HL-60 (cell line): ENCODE results near the gene RBM15B.
A peak's percentile ranks its signal among the peaks of the same experiment; 100 is the strongest.

Source experiments
- DNase-seq, 2 experiments: peaks; one replicate each; pipeline ENCODE4 v3.0.0-alpha.2; 2010 to 2020; ENCODE audit warnings: low read depth in 1 of 2, low spot score in 1 of 2
- H3K27ac ChIP-seq: fragments of 250-450 bp; sonication (Bioruptor Pico); replicated peaks from 2 replicates; pipeline ENCODE4 v1.5.1; 2020; ENCODE audit warnings: mild to moderate bottlenecking, moderate library complexity
- H3K27me3 ChIP-seq: fragments of 250-450 bp; sonication (Bioruptor Pico); 2 replicates; pipeline ENCODE4 v1.5.1; 2021; ENCODE audit warnings: mild to moderate bottlenecking, moderate library complexity; ENCODE audit not compliant: insufficient read depth, poor library complexity, severe bottlenecking
- H3K4me3 ChIP-seq: replicated peaks from 2 replicates; pipeline ENCODE4 v1.5.1; 2011; ENCODE audit warnings: mild to moderate bottlenecking, control low read depth, low read length; ENCODE audit not compliant: insufficient read depth
- GABPA ChIP-seq: IDR thresholded peaks from 2 replicates; pipeline ENCODE4 v1.6.1; 2012; ENCODE audit warnings: low read depth
- POLR2AphosphoS5 ChIP-seq: IDR thresholded peaks from 2 replicates; pipeline ENCODE4 v1.6.1; 2012; ENCODE audit warnings: low read depth
- SPI1 ChIP-seq: IDR thresholded peaks from 2 replicates; pipeline ENCODE4 v1.6.1; 2012; ENCODE audit warnings: low read depth, mild to moderate bottlenecking, borderline replicate concordance
- TF ChIP-seq, protein P1 (sequence below): IDR thresholded peaks from 2 replicates; pipeline ENCODE4 v1.6.1; 2012; ENCODE audit warnings: low read depth; ENCODE audit not compliant: insufficient replicate concordance
- TF ChIP-seq, protein P2 (sequence below): IDR thresholded peaks from one replicate; pipeline ENCODE4 v1.5.1; 2011; ENCODE audit warnings: low read length, control low read depth, inconsistent platforms; ENCODE audit not compliant: insufficient read depth

The RBM15B gene

DNA sequence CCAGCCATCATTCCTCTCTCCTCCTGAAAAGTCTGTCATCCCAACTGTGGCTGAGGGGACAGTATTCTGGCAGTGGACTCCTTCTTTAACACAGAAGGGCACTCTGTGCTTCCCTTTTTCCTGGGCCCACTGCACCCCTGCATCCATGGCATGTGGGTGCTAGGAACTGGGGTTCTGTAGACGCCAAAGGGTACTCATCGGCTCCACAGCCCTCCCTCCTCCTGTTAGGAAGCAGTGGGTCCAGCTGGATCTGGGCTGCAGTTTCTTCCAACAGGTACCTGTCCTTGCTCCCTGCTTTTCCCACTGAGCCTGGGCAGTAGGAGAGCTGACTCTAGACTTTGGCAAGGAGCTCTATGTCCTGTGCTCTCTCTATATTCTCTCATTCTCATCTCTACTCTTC is 12.4 kb upstream of the RBM15B start:
- Histone ChIP-seq H3K27ac (no peak overlapping the region), H3K4me3 (no peak overlapping the region), H3K27me3 (no peaks in the 10 kb centered on the region)
- TF ChIP-seq SPI1 (no peak), GABPA (no peak), POLR2AphosphoS5 (no peak)
- TF ChIP-seq, protein P1, sequence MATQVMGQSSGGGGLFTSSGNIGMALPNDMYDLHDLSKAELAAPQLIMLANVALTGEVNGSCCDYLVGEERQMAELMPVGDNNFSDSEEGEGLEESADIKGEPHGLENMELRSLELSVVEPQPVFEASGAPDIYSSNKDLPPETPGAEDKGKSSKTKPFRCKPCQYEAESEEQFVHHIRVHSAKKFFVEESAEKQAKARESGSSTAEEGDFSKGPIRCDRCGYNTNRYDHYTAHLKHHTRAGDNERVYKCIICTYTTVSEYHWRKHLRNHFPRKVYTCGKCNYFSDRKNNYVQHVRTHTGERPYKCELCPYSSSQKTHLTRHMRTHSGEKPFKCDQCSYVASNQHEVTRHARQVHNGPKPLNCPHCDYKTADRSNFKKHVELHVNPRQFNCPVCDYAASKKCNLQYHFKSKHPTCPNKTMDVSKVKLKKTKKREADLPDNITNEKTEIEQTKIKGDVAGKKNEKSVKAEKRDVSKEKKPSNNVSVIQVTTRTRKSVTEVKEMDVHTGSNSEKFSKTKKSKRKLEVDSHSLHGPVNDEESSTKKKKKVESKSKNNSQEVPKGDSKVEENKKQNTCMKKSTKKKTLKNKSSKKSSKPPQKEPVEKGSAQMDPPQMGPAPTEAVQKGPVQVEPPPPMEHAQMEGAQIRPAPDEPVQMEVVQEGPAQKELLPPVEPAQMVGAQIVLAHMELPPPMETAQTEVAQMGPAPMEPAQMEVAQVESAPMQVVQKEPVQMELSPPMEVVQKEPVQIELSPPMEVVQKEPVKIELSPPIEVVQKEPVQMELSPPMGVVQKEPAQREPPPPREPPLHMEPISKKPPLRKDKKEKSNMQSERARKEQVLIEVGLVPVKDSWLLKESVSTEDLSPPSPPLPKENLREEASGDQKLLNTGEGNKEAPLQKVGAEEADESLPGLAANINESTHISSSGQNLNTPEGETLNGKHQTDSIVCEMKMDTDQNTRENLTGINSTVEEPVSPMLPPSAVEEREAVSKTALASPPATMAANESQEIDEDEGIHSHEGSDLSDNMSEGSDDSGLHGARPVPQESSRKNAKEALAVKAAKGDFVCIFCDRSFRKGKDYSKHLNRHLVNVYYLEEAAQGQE, result no peak
- TF ChIP-seq, protein P2, sequence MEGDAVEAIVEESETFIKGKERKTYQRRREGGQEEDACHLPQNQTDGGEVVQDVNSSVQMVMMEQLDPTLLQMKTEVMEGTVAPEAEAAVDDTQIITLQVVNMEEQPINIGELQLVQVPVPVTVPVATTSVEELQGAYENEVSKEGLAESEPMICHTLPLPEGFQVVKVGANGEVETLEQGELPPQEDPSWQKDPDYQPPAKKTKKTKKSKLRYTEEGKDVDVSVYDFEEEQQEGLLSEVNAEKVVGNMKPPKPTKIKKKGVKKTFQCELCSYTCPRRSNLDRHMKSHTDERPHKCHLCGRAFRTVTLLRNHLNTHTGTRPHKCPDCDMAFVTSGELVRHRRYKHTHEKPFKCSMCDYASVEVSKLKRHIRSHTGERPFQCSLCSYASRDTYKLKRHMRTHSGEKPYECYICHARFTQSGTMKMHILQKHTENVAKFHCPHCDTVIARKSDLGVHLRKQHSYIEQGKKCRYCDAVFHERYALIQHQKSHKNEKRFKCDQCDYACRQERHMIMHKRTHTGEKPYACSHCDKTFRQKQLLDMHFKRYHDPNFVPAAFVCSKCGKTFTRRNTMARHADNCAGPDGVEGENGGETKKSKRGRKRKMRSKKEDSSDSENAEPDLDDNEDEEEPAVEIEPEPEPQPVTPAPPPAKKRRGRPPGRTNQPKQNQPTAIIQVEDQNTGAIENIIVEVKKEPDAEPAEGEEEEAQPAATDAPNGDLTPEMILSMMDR, result no peak
- DNase-seq, result no peak

DNA sequence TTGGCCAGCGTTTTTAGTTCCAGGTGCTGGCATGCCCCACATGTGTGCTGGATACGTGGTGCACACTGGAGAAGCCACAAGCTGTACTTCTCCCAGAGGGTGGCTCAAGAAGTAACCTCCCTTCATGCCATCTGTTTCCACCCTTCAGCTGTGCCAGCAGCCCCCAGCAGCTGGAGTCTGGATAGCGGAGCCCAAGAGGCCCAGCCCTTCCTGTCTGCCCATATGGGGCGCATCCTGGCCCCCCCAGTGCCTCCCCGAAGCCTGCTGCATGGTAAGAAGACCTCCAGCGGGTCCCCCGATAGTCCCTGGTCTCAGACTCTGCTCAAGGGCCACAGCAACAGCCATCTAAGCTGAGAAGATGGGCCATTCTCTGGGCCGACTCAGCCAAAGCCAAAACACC is 11.8 kb upstream of the RBM15B start:
- DNase-seq, result peak in 1 of 2 experiments; percentile 29
- TF ChIP-seq POLR2AphosphoS5, result peak; percentile 95
- TF ChIP-seq, protein P1, result no peak
- Histone ChIP-seq H3K4me3 (no peak overlapping the region), H3K27ac (no peak overlapping the region), H3K27me3 (no peaks in the 10 kb centered on the region)

DNA sequence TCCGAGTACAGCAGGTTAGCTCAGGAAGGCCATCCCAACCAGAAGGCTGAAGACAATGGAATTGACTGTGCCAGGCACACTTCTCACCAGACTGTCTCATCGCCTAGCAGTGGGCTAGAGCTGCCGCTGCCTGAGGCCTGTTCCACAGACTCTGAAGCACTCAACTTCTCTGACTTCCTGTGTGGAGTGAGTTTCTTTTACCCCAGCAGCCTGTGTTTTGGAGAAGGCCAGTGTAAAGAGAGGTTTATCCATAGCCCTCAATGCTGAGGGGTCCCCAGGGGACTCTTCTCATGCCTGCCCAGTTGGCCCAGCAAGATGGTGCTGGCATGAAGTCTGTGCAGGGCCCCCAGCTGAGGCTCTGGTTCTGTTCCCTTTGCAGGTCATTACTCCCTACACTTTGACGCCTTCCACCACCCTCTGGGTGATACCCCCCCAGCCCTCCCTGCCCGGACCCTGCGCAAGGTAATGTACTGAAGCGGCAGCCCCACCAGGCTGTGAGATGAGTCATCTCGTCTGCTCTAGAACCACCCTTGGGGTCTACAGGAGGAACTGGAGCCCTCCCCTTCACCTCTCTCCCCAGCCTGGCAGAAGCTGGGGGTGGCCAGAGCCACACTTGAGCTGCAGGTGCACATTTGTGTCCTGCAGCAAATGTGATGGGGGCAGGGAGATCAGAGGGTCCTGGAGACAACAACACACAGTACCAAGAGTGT is 11.2 kb upstream of the RBM15B start:
- Histone ChIP-seq H3K27me3 (no peaks in the 10 kb centered on the region), H3K4me3 (no peak overlapping the region), H3K27ac (no peak overlapping the region)
- TF ChIP-seq SPI1 (no peak), GABPA (no peak), POLR2AphosphoS5 (no peak)
- TF ChIP-seq, protein P2, result no peak
- TF ChIP-seq, protein P1, result no peak
- DNase-seq, result no peak
